Muscle of arm (tissue), 12 donors: ENCODE results near the gene COL4A4. TPM values are rescaled to one million over a fixed set of nuclear protein-coding genes. Genes with fewer than 3 reads are reported as not detected.
A peak's percentile ranks its signal among the peaks of the same experiment; 100 is the strongest.

Source experiments
- DNase-seq: peaks from one replicate; pipeline ENCODE4 v3.0.0-alpha.2; 2013
- polyA plus RNA-seq, 12 donors: library from polyadenylated mRNA; unstranded; fragments of 120-200 nt; gene quantifications; one replicate each; pipeline ENCODE4 v1.2.1, GENCODE V29; 2013; ENCODE audit not compliant: insufficient read length in 12 of 12

The COL4A4 gene
- polyA plus RNA-seq, 12 donors: 0.04 to 0.43 (median 0.16) TPM; not detected in 2

GRCh38 chr2:226983895-226984749, 179.9 kb downstream of the COL4A4 start:
- no peak for DNase-seq

DNA sequence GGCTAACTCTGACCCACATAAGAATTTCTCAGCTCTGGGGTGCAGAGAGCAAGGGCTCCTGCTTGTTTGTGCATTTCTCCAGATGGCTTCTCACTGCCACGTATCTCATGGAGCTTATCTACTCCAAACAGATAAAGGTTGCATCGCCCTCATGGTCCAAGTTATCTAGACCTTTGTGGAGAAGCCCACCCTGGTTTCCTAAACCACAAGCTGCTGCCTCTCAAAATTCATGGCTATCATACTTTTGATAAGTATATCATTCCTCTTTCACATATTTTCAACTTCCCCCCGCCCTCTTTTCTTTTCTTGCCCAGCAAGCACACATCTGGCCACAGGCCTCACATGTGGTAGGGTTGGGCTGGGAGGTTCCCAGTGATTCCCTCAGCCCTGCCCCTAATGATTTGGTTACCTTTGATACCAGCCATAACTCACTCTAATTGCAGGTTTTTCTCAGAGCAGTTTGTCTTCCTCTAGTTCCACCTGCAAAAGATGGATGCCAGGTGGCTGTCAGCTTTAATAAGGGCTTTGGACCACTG, 182.1 kb downstream of the COL4A4 start:
- DNase-seq: no peak

DNA sequence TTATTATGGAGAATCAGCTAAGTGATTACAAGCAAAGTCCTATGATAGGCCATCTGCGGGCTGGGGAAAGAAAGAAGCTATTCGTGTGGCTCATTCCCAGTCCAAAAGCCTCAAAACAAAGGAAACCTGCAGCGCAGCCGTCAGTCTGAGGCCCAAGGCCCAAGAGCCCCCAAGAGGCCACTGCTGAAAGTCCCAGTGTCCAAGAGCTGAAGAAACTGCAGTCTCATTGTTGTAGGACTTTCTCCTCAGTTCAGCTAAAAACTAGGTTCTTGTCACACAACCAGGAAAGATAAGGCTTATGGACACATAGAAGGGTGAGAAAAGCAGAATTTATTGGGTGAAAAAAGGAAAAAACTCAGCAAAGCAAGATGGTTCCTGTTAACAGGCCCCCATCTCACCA, 185.0 kb downstream of the COL4A4 start:
- no peak for DNase-seq

- no peak for DNase-seq
Observed at GRCh38 chr2:226978300-226978699, 185.7 kb downstream of the COL4A4 start.

DNA sequence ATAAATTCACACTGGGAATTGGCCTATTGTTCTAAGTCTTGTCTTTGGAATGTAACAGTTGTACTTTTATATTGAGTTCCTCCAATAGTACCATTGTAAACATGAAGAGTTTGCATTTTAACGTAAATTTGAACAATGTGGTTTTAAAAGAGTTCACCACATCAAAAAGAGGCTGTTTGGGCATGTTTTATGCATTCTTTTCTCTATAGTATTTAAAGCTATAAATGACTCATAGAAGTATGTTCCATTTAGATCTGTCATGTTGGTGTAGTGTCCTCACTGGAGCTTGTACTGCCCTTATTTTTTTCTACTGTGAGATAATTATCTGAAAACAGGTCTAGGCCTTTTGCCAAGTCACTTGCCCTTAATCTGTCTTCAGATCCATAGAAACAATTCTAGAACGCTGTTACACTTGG, 186.2 kb downstream of the COL4A4 start:
- DNase-seq: no peak

GRCh38 chr2:226973816-226974215, 190.2 kb downstream of the COL4A4 start:
- no peak for DNase-seq

DNA sequence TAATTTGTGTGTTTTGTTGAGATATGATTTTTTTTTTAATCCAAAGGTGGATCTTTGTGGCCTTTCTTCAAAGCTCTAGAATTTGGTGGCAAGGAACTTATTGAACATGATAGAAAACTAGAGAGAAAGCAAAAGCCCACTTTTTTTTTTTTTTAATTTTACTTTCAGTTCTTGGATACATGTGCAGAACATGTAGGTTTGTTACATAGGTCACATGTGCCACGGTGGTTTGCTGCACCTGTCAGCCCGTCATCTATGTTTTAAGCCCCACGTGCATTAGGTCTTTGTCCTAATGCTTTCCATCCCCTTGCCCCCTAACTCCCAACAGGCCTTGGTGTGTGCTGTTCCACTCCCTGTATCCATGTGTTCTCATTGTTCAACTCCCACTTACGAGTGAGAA, 192.2 kb downstream of the COL4A4 start:
- no peak for DNase-seq

GRCh38 chr2:226971084-226971483, 192.9 kb downstream of the COL4A4 start:
- DNase-seq: no peak

DNA sequence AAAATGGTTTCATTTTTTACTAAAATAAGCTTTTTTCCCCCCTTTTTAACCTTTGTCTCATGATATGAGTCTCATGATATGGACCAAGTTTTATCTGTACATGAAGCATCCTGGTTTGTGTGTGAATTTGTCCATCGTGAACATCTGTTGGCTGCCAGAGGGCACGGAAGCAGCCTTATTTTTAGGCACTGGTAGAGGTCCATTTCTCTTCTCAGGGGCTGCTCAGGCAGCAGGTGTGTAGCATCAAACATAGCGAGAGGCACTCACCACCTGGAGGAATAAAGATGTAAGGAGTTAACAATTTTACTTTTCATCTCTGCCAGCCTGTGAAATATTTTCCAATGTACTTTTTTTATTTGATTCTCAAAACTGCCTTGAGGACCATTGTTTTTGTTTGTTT, 193.6 kb downstream of the COL4A4 start:
- no peak for DNase-seq

GRCh38 chr2:226969417-226970080, 194.5 kb downstream of the COL4A4 start:
- DNase-seq: peak; percentile 53

DNA sequence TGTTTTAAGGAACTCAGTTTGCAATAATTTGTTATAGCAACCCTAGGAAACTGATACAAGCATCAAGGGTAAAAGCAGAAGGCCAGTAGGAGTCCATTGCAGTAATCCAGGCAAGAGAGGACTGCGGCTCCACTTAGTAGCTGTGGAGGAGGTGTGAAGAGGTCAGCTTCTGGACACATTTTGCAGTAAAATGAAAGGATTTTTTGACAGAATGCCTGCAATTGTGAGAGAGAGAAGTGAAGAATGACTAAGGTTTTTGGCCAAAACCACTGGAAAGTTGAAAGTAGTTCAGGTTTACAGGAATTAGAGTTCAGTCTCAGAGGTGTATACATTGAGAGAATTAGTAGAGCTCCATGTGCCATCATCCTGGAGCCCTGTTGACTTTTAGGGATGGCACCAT, 198.6 kb downstream of the COL4A4 start:
- DNase-seq: no peak

DNA sequence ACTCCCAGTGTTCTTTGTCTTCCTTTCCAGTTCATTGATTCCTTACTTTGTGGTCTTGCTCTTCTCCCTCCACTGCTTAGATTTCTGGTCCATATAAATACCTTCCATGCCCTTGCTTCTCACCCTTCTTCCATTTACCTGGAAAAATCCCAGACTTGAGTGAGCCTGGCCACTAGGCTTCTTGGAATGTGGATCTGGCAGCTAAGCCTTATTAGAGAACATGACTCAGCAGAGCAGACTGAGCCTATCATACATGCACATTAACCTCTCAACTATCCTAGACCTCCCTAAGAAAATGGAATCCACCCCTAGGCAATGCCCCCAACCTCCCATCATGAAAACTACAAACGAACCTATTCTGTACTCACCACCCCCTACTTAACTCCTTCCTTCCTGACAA, 200.5 kb downstream of the COL4A4 start:
- no peak for DNase-seq

DNA sequence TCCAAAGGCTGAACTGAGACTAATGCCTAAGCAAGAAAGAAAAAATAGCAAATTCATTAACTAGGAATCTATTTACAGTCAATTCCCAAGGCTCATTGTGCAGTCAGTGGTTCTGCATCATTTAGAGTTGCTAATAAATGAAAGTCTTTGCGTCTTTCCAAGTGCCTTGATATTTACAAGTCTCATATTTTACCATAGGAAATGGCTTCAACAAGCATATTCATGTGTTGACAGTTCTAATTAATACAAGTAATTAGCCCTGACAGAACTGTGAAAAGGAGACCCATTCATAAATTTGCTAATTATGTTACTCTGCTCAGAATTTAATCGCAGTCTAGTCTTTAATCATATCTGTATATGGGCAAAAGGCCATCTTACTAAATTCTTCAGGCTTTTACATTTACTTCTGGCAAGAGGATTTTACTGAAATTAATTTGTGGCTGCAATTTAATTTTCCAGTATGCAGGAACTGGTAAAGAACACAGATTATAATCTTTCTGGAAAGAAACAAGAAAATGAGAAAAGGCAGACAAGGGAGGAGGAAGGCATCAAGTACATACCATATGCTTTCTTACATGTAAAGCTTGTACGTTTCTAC, 201.7 kb downstream of the COL4A4 start:
- DNase-seq: no peak

GRCh38 chr2:226959418-226959817, 204.6 kb downstream of the COL4A4 start:
- no peak for DNase-seq

- DNase-seq: no peak
Observed at GRCh38 chr2:226956659-226957058, 207.3 kb downstream of the COL4A4 start.

DNA sequence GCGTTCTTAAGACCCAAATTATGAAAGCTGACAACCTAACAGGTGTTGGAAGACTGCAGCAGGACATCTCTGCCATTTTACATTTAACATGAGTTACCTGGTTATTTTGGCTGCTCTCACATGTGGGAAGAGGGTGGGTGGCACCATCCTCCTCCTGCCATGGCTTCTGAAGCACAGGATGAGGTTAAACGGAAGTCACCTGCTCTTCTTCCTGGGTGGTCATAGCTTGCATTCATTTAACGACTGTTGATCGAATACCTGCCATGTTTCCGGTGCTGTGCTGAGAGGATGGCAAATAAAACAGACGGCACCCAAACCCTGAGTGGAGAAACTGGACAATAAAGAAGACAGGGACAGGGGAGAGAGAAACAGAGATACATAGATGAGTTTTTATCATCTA, 210.2 kb downstream of the COL4A4 start:
- DNase-seq: no peak

- DNase-seq: peak; percentile 12
Observed at GRCh38 chr2:226953206-226953605, 210.8 kb downstream of the COL4A4 start.

Other genes with a start within 250 kb of the COL4A4 start
- under 1 TPM in 10 of 12 donors, not detected in 2; 0.06 to 0.47 (median 0.19) TPM for gene COL4A3, start 419 bp upstream of the COL4A4 start, polyA plus RNA-seq
- gene MFF, start 161.0 kb upstream of the COL4A4 start, polyA plus RNA-seq: 10 to 100 TPM in 11 of 12 donors, not detected in 1; 58.5 to 91.2 (median 80.7) TPM
- 10 to 100 TPM in 1 of 12 donors, under 1 TPM in 2, not detected in 9; 0.07 to 30.8 (median 0.11) TPM for gene TM4SF20, start 215.1 kb upstream of the COL4A4 start, polyA plus RNA-seq
- not detected for gene SCYGR1, start 223.7 kb upstream of the COL4A4 start, polyA plus RNA-seq